ENCODE measurements around the gene RBPJL.

RBPJL gene

DNA sequence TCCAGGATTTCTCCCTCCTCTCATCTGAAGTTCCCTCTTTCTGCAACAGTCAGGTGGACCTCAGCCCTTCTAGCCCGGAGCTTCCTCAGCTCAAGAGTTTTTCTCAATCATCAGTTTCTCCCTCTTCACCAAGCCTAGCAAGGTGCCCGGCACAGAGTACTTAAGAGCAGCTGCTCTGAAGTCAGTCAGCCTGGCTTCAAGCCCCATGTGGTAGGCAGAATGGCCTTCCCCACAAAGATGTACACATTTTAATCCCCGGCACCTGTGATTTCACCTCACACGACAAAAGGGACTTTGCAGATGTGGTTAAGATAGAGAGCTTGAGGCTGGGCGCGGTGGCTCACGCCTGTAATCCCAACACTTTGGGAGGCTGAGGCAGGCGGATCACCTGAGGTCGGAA is 15.1 kb upstream of the RBPJL start:
- no peak overlapping the region for H2AFZ ChIP-seq (ENCODE audit: low read depth, low read length, severe bottlenecking)
- no peak for TF ChIP-seq EZH2phosphoT487 (conservative IDR thresholded peaks at IDR 0.05; ENCODE audit: low read length)
- TF ChIP-seq CTCF (IDR thresholded peaks at IDR 0.05; ENCODE audit: insufficient read depth, low read length, poor library complexity, severe bottlenecking), result no peak
- no peaks in the 10 kb centered on the region for H3F3A ChIP-seq (ENCODE audit: insufficient read depth)
- H3K36me3 ChIP-seq (ENCODE audit: low read length), result no peaks in the 10 kb centered on the region
- no peaks in the 10 kb centered on the region for H3K79me2 ChIP-seq (ENCODE audit: insufficient read depth, low read length)
- H3K27ac ChIP-seq (ENCODE audit: low read depth, low read length), result no peak overlapping the region
- no peak overlapping the region for H3K9ac ChIP-seq (ENCODE audit: low read length)
- no peaks in the 10 kb centered on the region for H3K27me3 ChIP-seq (ENCODE audit: low read length)
- no peaks in the 10 kb centered on the region for H4K20me1 ChIP-seq (ENCODE audit: low read depth, low read length)
- H3K9me3 ChIP-seq (ENCODE audit: insufficient read depth, low read length), result no peaks in the 10 kb centered on the region
- no peak overlapping the region for H3K4me2 ChIP-seq (ENCODE audit: low read depth, low read length, poor library complexity, severe bottlenecking)
- no peaks in the 10 kb centered on the region for H3K9me2 ChIP-seq (replicated peaks; ENCODE audit: insufficient read depth, low read length)
- H3K4me3 ChIP-seq (ENCODE audit: insufficient read depth, low read length, poor library complexity, severe bottlenecking), result no peak overlapping the region

DNA sequence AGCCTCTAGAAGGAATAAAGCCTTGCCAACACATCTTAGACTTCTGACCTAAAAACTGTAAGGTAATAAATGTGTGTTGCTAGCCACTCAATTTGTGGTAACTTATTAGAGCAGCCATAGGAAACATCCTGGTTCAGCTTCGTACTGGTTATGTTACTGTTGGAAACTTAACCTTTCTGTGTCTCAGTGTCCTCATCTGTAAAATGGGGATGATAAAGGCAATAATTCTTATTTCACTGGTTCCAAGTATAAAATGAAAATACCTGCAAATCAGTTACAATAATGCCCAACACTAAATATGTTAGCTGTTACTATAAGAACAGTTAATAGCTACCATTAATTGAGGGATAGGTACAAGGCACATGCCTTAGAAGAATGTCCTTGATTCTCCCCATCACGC is 14.3 kb upstream of the RBPJL start:
- H3K4me3 ChIP-seq (ENCODE audit: insufficient read depth, low read length, poor library complexity, severe bottlenecking), result no peak overlapping the region
- no peaks in the 10 kb centered on the region for H3F3A ChIP-seq (ENCODE audit: insufficient read depth)
- H3K9me2 ChIP-seq (replicated peaks; ENCODE audit: insufficient read depth, low read length), result no peaks in the 10 kb centered on the region
- H3K36me3 ChIP-seq (ENCODE audit: low read length), result no peaks in the 10 kb centered on the region
- no peak overlapping the region for H3K9ac ChIP-seq (ENCODE audit: low read length)
- no peak for TF ChIP-seq CTCF (IDR thresholded peaks at IDR 0.05; ENCODE audit: insufficient read depth, low read length, poor library complexity, severe bottlenecking)
- TF ChIP-seq EZH2phosphoT487 (conservative IDR thresholded peaks at IDR 0.05; ENCODE audit: low read length), result no peak
- no peaks in the 10 kb centered on the region for H4K20me1 ChIP-seq (ENCODE audit: low read depth, low read length)
- H3K27ac ChIP-seq (ENCODE audit: low read depth, low read length), result no peak overlapping the region
- no peaks in the 10 kb centered on the region for H3K27me3 ChIP-seq (ENCODE audit: low read length)
- no peak overlapping the region for H2AFZ ChIP-seq (ENCODE audit: low read depth, low read length, severe bottlenecking)
- no peaks in the 10 kb centered on the region for H3K9me3 ChIP-seq (ENCODE audit: insufficient read depth, low read length)
- H3K79me2 ChIP-seq (ENCODE audit: insufficient read depth, low read length), result no peaks in the 10 kb centered on the region
- no peak overlapping the region for H3K4me2 ChIP-seq (ENCODE audit: low read depth, low read length, poor library complexity, severe bottlenecking)

GRCh38 chr20:45293041-45294002 is 13.3 kb upstream of the RBPJL start:
- Histone ChIP-seq H3K9me2 (replicated peaks; ENCODE audit: insufficient read depth, low read length) (no peaks in the 10 kb centered on the region), H3K27ac (ENCODE audit: low read depth, low read length) (no peak overlapping the region), H3K9ac (ENCODE audit: low read length) (peak overlapping the region; percentile 27; the same call in 1 of the 2 replicates)

More at GRCh38 chr20:45293041-45294002, 13.3 kb upstream of the RBPJL start:
- Histone ChIP-seq H3K4me3 (ENCODE audit: insufficient read depth, low read length, poor library complexity, severe bottlenecking) (peak overlapping the region; percentile 26), H4K20me1 (ENCODE audit: low read depth, low read length) (no peaks in the 10 kb centered on the region), H3K4me2 (ENCODE audit: low read depth, low read length, poor library complexity, severe bottlenecking) (peak overlapping the region; percentile 31), H3F3A (ENCODE audit: insufficient read depth) (no peaks in the 10 kb centered on the region), H2AFZ (ENCODE audit: low read depth, low read length, severe bottlenecking) (peak overlapping the region; percentile 36), H3K79me2 (ENCODE audit: insufficient read depth, low read length) (no peaks in the 10 kb centered on the region), H3K27me3 (ENCODE audit: low read length) (no peaks in the 10 kb centered on the region), H3K36me3 (ENCODE audit: low read length) (no peaks in the 10 kb centered on the region), H3K9me3 (ENCODE audit: insufficient read depth, low read length) (no peaks in the 10 kb centered on the region)
- no peak for TF ChIP-seq EZH2phosphoT487 (conservative IDR thresholded peaks at IDR 0.05; ENCODE audit: low read length)
- TF ChIP-seq CTCF (IDR thresholded peaks at IDR 0.05; ENCODE audit: insufficient read depth, low read length, poor library complexity, severe bottlenecking), result peak; percentile 42
